WTC11 (cell line): ENCODE results near the gene KRABD2.

Experiments used
- ATAC-seq: fragments of 200-7000 bp; cut with Tn5 transposase; 2 replicates; pipeline ENCODE4 v1.10.0; 2021; ENCODE audit warnings: mild to moderate bottlenecking, moderate library complexity
- CTCF ChIA-PET: fragments of 300-600 bp; sonication (Branson Sonifier 250); formaldehyde crosslinking; loops from one replicate; lab custom pipeline; 2021; ENCODE audit warnings: antibody characterized with exemption; lab: Charles Lee
- POLR2A ChIA-PET: fragments of 350-600 bp; sonication (Branson Sonifier 250); formaldehyde crosslinking; loops from one replicate; lab custom pipeline; 2021; ENCODE audit warnings: antibody characterized with exemption; lab: Charles Lee
- DNase-seq: peaks from one replicate; pipeline ENCODE4 v3.0.0; 2021; ENCODE audit warnings: low spot score
- H3K27ac Mint-ChIP-seq: 2 replicates; pipeline ENCODE4 v1.8.0; 2021; ENCODE audit warnings: mixed read lengths
- H3K27me3 Mint-ChIP-seq: 2 replicates; pipeline ENCODE4 v1.8.0; 2021; ENCODE audit warnings: low read depth, mild to moderate bottlenecking, moderate library complexity, mixed read lengths
- H3K36me3 Mint-ChIP-seq: 2 replicates; pipeline ENCODE4 v1.8.0; 2021; ENCODE audit warnings: mixed read lengths
- H3K4me1 Mint-ChIP-seq: 2 replicates; pipeline ENCODE4 v1.8.0; 2022; ENCODE audit warnings: mixed read lengths
- H3K4me3 Mint-ChIP-seq: 2 replicates; pipeline ENCODE4 v1.8.0; 2021; ENCODE audit warnings: mild to moderate bottlenecking, moderate library complexity, mixed read lengths
- H3K9me3 Mint-ChIP-seq: 2 replicates; pipeline ENCODE4 v1.8.0; 2021; ENCODE audit warnings: mixed read lengths
- ATF1 ChIP-seq: sonication (generic); formaldehyde crosslinking; IDR thresholded peaks from 2 replicates; pipeline ENCODE4 v1.8.1; 2023; ENCODE audit warnings: mild to moderate bottlenecking, moderate library complexity, missing genetic modification reagents
- CREM ChIP-seq: sonication (generic); formaldehyde crosslinking; IDR thresholded peaks from 2 replicates; pipeline ENCODE4 v1.8.1; 2022; ENCODE audit warnings: mild to moderate bottlenecking, missing genetic modification reagents, moderate library complexity
- CTCF ChIP-seq: fragments of 200-600 bp; IDR thresholded peaks from 2 replicates; pipeline ENCODE4 v1.8.0; 2022; ENCODE audit warnings: antibody characterized with exemption
- ELF4 ChIP-seq: sonication (generic); formaldehyde crosslinking; IDR thresholded peaks from 2 replicates; pipeline ENCODE4 v1.8.1; 2022; ENCODE audit warnings: low read depth, mild to moderate bottlenecking, moderate library complexity, missing genetic modification reagents
- NR3C1 ChIP-seq: sonication (generic); formaldehyde crosslinking; conservative IDR thresholded peaks from 2 replicates; pipeline ENCODE4 v1.8.1; 2023; ENCODE audit warnings: low read depth, mild to moderate bottlenecking, missing genetic modification reagents
- RELA ChIP-seq: sonication (generic); formaldehyde crosslinking; IDR thresholded peaks from 2 replicates; pipeline ENCODE4 v1.8.1; 2022; ENCODE audit warnings: missing genetic modification reagents, mild to moderate bottlenecking, borderline replicate concordance
- RORB ChIP-seq: fragments of 250-450 bp; sonication (Bioruptor Pico); IDR thresholded peaks from 2 replicates; pipeline ENCODE4 v1.9.0; 2021; ENCODE audit warnings: mild to moderate bottlenecking
- TEAD4 ChIP-seq: sonication (generic); formaldehyde crosslinking; IDR thresholded peaks from 2 replicates; pipeline ENCODE4 v1.8.0; 2022; ENCODE audit warnings: mild to moderate bottlenecking, missing genetic modification reagents
- ZMAT4 ChIP-seq: fragments of 250-450 bp; sonication (Bioruptor Pico); IDR thresholded peaks from 2 replicates; pipeline ENCODE4 v1.9.0; 2021; ENCODE audit warnings: mild to moderate bottlenecking
- ZNF317 ChIP-seq: sonication (generic); formaldehyde crosslinking; IDR thresholded peaks from 2 replicates; pipeline ENCODE4 v1.8.1; 2023; ENCODE audit warnings: low read depth, mild to moderate bottlenecking, moderate library complexity, missing genetic modification reagents, borderline replicate concordance
- TF ChIP-seq, protein P1 (sequence below): sonication (generic); formaldehyde crosslinking; IDR thresholded peaks from 2 replicates; pipeline ENCODE4 v1.8.0; 2023; ENCODE audit warnings: mild to moderate bottlenecking, missing genetic modification reagents
- TF ChIP-seq, protein P2 (sequence below): fragments of 250-450 bp; sonication (Bioruptor Pico); IDR thresholded peaks from 2 replicates; pipeline ENCODE4 v1.9.0; 2021; ENCODE audit warnings: mild to moderate bottlenecking, borderline replicate concordance
- TF ChIP-seq, protein P3 (sequence below): sonication (generic); formaldehyde crosslinking; IDR thresholded peaks from 2 replicates; pipeline ENCODE4 v1.8.1; 2023; ENCODE audit warnings: mild to moderate bottlenecking, missing genetic modification reagents
- TF ChIP-seq, protein P4 (sequence below): sonication (generic); formaldehyde crosslinking; IDR thresholded peaks from 2 replicates; pipeline ENCODE4 v1.8.1; 2023; ENCODE audit warnings: mild to moderate bottlenecking, missing genetic modification reagents, moderate library complexity
- TF ChIP-seq, protein P5 (sequence below): sonication (generic); formaldehyde crosslinking; IDR thresholded peaks from 2 replicates; pipeline ENCODE4 v1.8.0; 2022; ENCODE audit warnings: mild to moderate bottlenecking, missing genetic modification reagents

KRABD2 gene

DNA sequence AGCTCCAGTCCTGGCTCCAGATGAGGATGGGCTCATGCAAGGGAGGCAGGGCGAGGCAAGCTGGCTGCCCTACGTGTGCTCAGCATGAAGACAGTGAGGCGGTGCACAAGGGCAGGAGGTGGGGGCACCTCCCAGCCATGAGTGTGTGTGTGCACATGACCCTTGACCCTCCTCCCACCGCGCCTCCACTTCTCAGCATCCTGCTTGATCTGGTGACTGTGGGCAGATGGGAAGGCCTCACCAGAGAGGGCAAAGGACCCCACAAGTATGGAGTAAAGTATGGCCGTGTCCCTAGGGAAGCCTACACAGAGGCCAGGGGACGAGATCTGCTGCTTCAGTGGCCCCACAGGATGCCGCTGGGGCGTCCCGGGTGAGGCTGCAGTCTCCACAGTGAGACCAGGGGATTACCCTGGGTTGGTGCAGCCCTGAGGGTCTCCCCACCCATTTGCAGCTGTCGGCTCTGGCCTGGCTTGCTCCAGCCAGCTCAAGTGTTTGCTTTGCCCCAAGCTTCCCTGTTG lies 29.1 kb upstream of the KRABD2 start:
- Mint-ChIP-seq H3K4me3 (no peak overlapping the region), H3K4me1 (peaks cover 11% of the 10 kb centered on the region), H3K36me3 (no peaks in the 10 kb centered on the region), H3K27ac (no peak overlapping the region), H3K27me3 (peaks cover 6% of the 10 kb centered on the region), H3K9me3 (no peaks in the 10 kb centered on the region)
- ChIA-PET CTCF (interaction anchor here (1.4 kb wide), 1 partner anchor 380 kb away, joined by 5 read pairs; no protein-coding TSS in a partner anchor), POLR2A (interaction anchor here (0.6 kb wide), 1 partner anchor 31 kb away, joined by 9 read pairs; no protein-coding TSS in a partner anchor)
- DNase-seq, result no peak
- TF ChIP-seq ZMAT4 (CRISPR knock-in tag) (no peak), CREM (CRISPR knock-in tag) (no peak)
- TF ChIP-seq, protein P1, sequence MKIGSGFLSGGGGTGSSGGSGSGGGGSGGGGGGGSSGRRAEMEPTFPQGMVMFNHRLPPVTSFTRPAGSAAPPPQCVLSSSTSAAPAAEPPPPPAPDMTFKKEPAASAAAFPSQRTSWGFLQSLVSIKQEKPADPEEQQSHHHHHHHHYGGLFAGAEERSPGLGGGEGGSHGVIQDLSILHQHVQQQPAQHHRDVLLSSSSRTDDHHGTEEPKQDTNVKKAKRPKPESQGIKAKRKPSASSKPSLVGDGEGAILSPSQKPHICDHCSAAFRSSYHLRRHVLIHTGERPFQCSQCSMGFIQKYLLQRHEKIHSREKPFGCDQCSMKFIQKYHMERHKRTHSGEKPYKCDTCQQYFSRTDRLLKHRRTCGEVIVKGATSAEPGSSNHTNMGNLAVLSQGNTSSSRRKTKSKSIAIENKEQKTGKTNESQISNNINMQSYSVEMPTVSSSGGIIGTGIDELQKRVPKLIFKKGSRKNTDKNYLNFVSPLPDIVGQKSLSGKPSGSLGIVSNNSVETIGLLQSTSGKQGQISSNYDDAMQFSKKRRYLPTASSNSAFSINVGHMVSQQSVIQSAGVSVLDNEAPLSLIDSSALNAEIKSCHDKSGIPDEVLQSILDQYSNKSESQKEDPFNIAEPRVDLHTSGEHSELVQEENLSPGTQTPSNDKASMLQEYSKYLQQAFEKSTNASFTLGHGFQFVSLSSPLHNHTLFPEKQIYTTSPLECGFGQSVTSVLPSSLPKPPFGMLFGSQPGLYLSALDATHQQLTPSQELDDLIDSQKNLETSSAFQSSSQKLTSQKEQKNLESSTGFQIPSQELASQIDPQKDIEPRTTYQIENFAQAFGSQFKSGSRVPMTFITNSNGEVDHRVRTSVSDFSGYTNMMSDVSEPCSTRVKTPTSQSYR (CRISPR knock-in tag), result no peak
- TF ChIP-seq, protein P2, sequence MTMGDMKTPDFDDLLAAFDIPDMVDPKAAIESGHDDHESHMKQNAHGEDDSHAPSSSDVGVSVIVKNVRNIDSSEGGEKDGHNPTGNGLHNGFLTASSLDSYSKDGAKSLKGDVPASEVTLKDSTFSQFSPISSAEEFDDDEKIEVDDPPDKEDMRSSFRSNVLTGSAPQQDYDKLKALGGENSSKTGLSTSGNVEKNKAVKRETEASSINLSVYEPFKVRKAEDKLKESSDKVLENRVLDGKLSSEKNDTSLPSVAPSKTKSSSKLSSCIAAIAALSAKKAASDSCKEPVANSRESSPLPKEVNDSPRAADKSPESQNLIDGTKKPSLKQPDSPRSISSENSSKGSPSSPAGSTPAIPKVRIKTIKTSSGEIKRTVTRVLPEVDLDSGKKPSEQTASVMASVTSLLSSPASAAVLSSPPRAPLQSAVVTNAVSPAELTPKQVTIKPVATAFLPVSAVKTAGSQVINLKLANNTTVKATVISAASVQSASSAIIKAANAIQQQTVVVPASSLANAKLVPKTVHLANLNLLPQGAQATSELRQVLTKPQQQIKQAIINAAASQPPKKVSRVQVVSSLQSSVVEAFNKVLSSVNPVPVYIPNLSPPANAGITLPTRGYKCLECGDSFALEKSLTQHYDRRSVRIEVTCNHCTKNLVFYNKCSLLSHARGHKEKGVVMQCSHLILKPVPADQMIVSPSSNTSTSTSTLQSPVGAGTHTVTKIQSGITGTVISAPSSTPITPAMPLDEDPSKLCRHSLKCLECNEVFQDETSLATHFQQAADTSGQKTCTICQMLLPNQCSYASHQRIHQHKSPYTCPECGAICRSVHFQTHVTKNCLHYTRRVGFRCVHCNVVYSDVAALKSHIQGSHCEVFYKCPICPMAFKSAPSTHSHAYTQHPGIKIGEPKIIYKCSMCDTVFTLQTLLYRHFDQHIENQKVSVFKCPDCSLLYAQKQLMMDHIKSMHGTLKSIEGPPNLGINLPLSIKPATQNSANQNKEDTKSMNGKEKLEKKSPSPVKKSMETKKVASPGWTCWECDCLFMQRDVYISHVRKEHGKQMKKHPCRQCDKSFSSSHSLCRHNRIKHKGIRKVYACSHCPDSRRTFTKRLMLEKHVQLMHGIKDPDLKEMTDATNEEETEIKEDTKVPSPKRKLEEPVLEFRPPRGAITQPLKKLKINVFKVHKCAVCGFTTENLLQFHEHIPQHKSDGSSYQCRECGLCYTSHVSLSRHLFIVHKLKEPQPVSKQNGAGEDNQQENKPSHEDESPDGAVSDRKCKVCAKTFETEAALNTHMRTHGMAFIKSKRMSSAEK (CRISPR knock-in tag), result no peak
- no peak for ATAC-seq

GRCh38 chr17:8402921-8403536 lies 26.5 kb upstream of the KRABD2 start:
- Mint-ChIP-seq H3K27me3 (peaks cover 4% of the 10 kb centered on the region), H3K27ac (no peak overlapping the region), H3K36me3 (no peaks in the 10 kb centered on the region), H3K4me1 (no peaks in the 10 kb centered on the region; the same call in 1 of the 2 replicates), H3K9me3 (no peaks in the 10 kb centered on the region), H3K4me3 (no peak overlapping the region)
- TF ChIP-seq TEAD4 (CRISPR knock-in tag) (no peak), RELA (no peak), RORB (CRISPR knock-in tag) (no peak), ATF1 (CRISPR knock-in tag) (no peak), ZNF317 (CRISPR knock-in tag) (no peak), ELF4 (CRISPR knock-in tag) (no peak), NR3C1 (CRISPR knock-in tag) (no peak), CTCF (no peak)
- TF ChIP-seq, protein P3, sequence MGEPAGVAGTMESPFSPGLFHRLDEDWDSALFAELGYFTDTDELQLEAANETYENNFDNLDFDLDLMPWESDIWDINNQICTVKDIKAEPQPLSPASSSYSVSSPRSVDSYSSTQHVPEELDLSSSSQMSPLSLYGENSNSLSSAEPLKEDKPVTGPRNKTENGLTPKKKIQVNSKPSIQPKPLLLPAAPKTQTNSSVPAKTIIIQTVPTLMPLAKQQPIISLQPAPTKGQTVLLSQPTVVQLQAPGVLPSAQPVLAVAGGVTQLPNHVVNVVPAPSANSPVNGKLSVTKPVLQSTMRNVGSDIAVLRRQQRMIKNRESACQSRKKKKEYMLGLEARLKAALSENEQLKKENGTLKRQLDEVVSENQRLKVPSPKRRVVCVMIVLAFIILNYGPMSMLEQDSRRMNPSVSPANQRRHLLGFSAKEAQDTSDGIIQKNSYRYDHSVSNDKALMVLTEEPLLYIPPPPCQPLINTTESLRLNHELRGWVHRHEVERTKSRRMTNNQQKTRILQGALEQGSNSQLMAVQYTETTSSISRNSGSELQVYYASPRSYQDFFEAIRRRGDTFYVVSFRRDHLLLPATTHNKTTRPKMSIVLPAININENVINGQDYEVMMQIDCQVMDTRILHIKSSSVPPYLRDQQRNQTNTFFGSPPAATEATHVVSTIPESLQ (CRISPR knock-in tag), result no peak
- TF ChIP-seq, protein P4, sequence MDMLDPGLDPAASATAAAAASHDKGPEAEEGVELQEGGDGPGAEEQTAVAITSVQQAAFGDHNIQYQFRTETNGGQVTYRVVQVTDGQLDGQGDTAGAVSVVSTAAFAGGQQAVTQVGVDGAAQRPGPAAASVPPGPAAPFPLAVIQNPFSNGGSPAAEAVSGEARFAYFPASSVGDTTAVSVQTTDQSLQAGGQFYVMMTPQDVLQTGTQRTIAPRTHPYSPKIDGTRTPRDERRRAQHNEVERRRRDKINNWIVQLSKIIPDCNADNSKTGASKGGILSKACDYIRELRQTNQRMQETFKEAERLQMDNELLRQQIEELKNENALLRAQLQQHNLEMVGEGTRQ (CRISPR knock-in tag), result no peak
- TF ChIP-seq, protein P5, sequence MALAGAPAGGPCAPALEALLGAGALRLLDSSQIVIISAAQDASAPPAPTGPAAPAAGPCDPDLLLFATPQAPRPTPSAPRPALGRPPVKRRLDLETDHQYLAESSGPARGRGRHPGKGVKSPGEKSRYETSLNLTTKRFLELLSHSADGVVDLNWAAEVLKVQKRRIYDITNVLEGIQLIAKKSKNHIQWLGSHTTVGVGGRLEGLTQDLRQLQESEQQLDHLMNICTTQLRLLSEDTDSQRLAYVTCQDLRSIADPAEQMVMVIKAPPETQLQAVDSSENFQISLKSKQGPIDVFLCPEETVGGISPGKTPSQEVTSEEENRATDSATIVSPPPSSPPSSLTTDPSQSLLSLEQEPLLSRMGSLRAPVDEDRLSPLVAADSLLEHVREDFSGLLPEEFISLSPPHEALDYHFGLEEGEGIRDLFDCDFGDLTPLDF (CRISPR knock-in tag), result no peak
- ChIA-PET POLR2A (no interaction called here), CTCF (no interaction called here)
- DNase-seq (no peak), ATAC-seq (no peak)
